NT2/D1 (cell line): ENCODE data around the gene TCERG1L.

Source experiments
- YY1 ChIP-seq: IDR thresholded peaks from 2 replicates; pipeline ENCODE4 v1.6.1; 2011; ENCODE audit not compliant: insufficient read length, insufficient read depth
- ZNF274 ChIP-seq: IDR thresholded peaks from 2 replicates; pipeline ENCODE4 v1.6.1; 2011; ENCODE audit warnings: mild to moderate bottlenecking, low read depth, low read length

DNA sequence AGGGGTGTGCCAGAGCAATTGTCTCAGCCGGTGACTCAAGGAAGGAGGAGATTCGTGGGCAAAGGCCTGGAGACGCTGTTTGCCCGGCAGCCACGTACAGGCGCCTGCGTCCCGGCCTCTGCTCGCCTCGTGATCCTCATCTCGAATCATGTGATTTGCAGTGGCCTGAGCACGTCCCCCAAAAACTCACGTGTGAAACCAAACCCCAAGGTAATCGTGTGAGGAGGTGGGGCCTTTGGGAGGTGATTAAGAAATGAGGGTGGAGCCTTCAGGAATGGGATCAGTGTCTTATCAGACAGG, 226.8 kb downstream of the TCERG1L start:
- TF ChIP-seq ZNF274 (no peak), YY1 (no peak)
